ENCODE results near the gene DDX49.

DNA sequence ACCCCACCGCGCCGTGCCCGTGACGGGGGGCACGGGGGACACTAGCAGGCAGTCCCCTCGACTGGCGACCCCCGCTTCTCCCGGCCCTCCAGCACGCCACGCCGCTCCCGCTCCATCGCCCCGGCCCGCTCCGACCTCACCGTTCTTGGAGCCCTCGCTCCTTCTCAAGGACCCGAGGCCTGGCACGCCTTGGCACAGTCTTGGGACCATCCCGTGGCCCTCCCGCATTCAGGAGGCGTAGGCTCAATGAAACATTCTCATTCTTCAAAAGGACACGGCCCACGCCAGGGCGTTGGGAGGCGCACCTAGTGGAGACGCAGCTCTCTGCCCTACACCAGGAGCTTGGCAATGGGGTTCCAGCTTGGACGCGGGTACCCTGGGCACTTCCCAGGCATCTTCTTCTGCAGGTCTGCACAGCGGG lies 23.1 kb upstream of the DDX49 start:
- TF ChIP-seq GABPB1 (CRISPR knock-in tag; IDR thresholded peaks at IDR 0.05) = no peak
- no peak for TF ChIP-seq ZNF423 (CRISPR knock-in tag; IDR thresholded peaks at IDR 0.05)
- no peak for TF ChIP-seq CREB1 (CRISPR knock-in tag; IDR thresholded peaks at IDR 0.05)
- TF ChIP-seq, protein P1, sequence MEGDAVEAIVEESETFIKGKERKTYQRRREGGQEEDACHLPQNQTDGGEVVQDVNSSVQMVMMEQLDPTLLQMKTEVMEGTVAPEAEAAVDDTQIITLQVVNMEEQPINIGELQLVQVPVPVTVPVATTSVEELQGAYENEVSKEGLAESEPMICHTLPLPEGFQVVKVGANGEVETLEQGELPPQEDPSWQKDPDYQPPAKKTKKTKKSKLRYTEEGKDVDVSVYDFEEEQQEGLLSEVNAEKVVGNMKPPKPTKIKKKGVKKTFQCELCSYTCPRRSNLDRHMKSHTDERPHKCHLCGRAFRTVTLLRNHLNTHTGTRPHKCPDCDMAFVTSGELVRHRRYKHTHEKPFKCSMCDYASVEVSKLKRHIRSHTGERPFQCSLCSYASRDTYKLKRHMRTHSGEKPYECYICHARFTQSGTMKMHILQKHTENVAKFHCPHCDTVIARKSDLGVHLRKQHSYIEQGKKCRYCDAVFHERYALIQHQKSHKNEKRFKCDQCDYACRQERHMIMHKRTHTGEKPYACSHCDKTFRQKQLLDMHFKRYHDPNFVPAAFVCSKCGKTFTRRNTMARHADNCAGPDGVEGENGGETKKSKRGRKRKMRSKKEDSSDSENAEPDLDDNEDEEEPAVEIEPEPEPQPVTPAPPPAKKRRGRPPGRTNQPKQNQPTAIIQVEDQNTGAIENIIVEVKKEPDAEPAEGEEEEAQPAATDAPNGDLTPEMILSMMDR (IDR thresholded peaks at IDR 0.05) = no peak
- no peak for TF ChIP-seq SMAD3 (CRISPR knock-in tag; IDR thresholded peaks at IDR 0.05; ENCODE audit: borderline replicate concordance)
- TF ChIP-seq SP1 (CRISPR knock-in tag; conservative IDR thresholded peaks at IDR 0.05) = no peak
- TF ChIP-seq CREM (CRISPR knock-in tag; IDR thresholded peaks at IDR 0.05) = no peak
- TF ChIP-seq, protein P2, sequence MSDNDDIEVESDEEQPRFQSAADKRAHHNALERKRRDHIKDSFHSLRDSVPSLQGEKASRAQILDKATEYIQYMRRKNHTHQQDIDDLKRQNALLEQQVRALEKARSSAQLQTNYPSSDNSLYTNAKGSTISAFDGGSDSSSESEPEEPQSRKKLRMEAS (CRISPR knock-in tag; IDR thresholded peaks at IDR 0.05) = no peak
- TF ChIP-seq, protein P3, sequence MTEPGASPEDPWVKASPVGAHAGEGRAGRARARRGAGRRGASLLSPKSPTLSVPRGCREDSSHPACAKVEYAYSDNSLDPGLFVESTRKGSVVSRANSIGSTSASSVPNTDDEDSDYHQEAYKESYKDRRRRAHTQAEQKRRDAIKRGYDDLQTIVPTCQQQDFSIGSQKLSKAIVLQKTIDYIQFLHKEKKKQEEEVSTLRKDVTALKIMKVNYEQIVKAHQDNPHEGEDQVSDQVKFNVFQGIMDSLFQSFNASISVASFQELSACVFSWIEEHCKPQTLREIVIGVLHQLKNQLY (CRISPR knock-in tag; IDR thresholded peaks at IDR 0.05) = no peak
- TF ChIP-seq TCF7 (CRISPR knock-in tag; IDR thresholded peaks at IDR 0.05; ENCODE audit: low read depth) = no peak
- no peak for TF ChIP-seq FOXK1 (CRISPR knock-in tag; IDR thresholded peaks at IDR 0.05)
- TF ChIP-seq, protein P4, sequence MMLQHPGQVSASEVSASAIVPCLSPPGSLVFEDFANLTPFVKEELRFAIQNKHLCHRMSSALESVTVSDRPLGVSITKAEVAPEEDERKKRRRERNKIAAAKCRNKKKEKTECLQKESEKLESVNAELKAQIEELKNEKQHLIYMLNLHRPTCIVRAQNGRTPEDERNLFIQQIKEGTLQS (CRISPR knock-in tag; conservative IDR thresholded peaks at IDR 0.05) = no peak
- TF ChIP-seq ESRRA (CRISPR knock-in tag; IDR thresholded peaks at IDR 0.05; ENCODE audit: borderline replicate concordance) = no peak

All from WTC11 (cell line).